ENCODE measurements around the gene BTN2A1. TPM values are rescaled to one million over a fixed set of nuclear protein-coding genes. Genes with fewer than 3 reads are reported as not detected.
"Not testable (repeated sequence)": the region's sequence is repeated elsewhere in the genome, so short reads cannot be mapped to it uniquely, and the experiment has no call there.

The BTN2A1 gene
- total and polyA plus RNA-seq, 7 donors: 4.4 to 25.5 (median 18.2) TPM

- no peak for TF ChIP-seq CTCF (IDR thresholded peaks at IDR 0.05)
- no peak for TF ChIP-seq EP300 (IDR thresholded peaks at IDR 0.05)
- TF ChIP-seq POLR2A (IDR thresholded peaks at IDR 0.05): no peak
- no peak for TF ChIP-seq POLR2AphosphoS5 (IDR thresholded peaks at IDR 0.05)
- Histone ChIP-seq H3K4me1 (no peaks in the 10 kb centered on the region), H3K27me3 (no peaks in the 10 kb centered on the region), H3K9me3 (no peaks in the 10 kb centered on the region), H3K27ac (no peak overlapping the region), H3K36me3 (peaks cover 0 to 31% (median 4%) of the 10 kb centered on the region in 4 donors), H3K4me3 (no peak overlapping the region)
- intact Hi-C loops (cut with DNase I): no loop called here
- DNase-seq: no peak
- WGBS, 2 donors: 91 to 92% methylated on average over 3 of the region's 3 CpGs
Measured at GRCh38 chr6:26414281-26414680, 43.5 kb upstream of the BTN2A1 start.

GRCh38 chr6:26415036-26415614 lies 42.6 kb upstream of the BTN2A1 start:
- Histone ChIP-seq H3K4me1 (peaks cover 0 to under 1% (median 0%) of the 10 kb centered on the region in 4 donors), H3K36me3 (peaks cover 0 to 23% (median 4%) of the 10 kb centered on the region in 4 donors)
- 82 to 84% methylated on average over 1 of the region's 1 CpG for WGBS, 2 donors

GRCh38 chr6:26415791-26416190 lies 42.0 kb upstream of the BTN2A1 start:
- no peak for DNase-seq

More at GRCh38 chr6:26415036-26415614, 42.6 kb upstream of the BTN2A1 start:
- no peak overlapping the region for H3K27ac ChIP-seq
- DNase-seq: no peak
- no peak overlapping the region for H3K4me3 ChIP-seq
- H3K9me3 ChIP-seq: no peaks in the 10 kb centered on the region
- intact Hi-C loops (cut with DNase I): no loop called here
- TF ChIP-seq CTCF (IDR thresholded peaks at IDR 0.05) (no peak), POLR2AphosphoS5 (IDR thresholded peaks at IDR 0.05) (no peak), POLR2A (IDR thresholded peaks at IDR 0.05) (no peak), EP300 (IDR thresholded peaks at IDR 0.05) (no peak)
- no peaks in the 10 kb centered on the region for H3K27me3 ChIP-seq

GRCh38 chr6:26416288-26416687 lies 41.5 kb upstream of the BTN2A1 start:
- Histone ChIP-seq H3K27me3 (no peaks in the 10 kb centered on the region), H3K27ac (no peak overlapping the region), H3K4me1 (peaks cover 0 to 8% (median 7%) of the 10 kb centered on the region in 4 donors), H3K9me3 (no peaks in the 10 kb centered on the region), H3K4me3 (no peak overlapping the region), H3K36me3 (peaks cover 0 to 16% (median 4%) of the 10 kb centered on the region in 4 donors)
- no peak for TF ChIP-seq POLR2AphosphoS5 (IDR thresholded peaks at IDR 0.05)
- TF ChIP-seq CTCF (IDR thresholded peaks at IDR 0.05): no peak
- TF ChIP-seq EP300 (IDR thresholded peaks at IDR 0.05): no peak
- TF ChIP-seq POLR2A (IDR thresholded peaks at IDR 0.05): no peak
- intact Hi-C loops (cut with DNase I): no loop called here
- WGBS, 2 donors: 98% methylated on average over 1 of the region's 1 CpG
- no peak for DNase-seq

More at GRCh38 chr6:26415791-26416190, 42.0 kb upstream of the BTN2A1 start:
- TF ChIP-seq POLR2A (IDR thresholded peaks at IDR 0.05) (no peak), POLR2AphosphoS5 (IDR thresholded peaks at IDR 0.05) (no peak), CTCF (IDR thresholded peaks at IDR 0.05) (no peak), EP300 (IDR thresholded peaks at IDR 0.05) (no peak)
- Histone ChIP-seq H3K4me3 (no peak overlapping the region), H3K36me3 (peaks cover 0 to 21% (median 4%) of the 10 kb centered on the region in 4 donors), H3K9me3 (no peaks in the 10 kb centered on the region), H3K4me1 (peaks cover 0 to 7% (median 5%) of the 10 kb centered on the region in 4 donors), H3K27me3 (no peaks in the 10 kb centered on the region), H3K27ac (no peak overlapping the region)
- 94 to 95% methylated on average over 2 of the region's 2 CpGs for WGBS, 2 donors
- intact Hi-C loops (cut with DNase I): no loop called here

- WGBS, 2 donors: 95 to 97% methylated on average over 2 of the region's 2 CpGs
- intact Hi-C loops (cut with DNase I); H3K36me3 ChIP-seq; DNase-seq; H3K27ac ChIP-seq; H3K27me3 ChIP-seq; H3K4me3 ChIP-seq; H3K9me3 ChIP-seq: not testable (repeated sequence)
- peaks cover 0 to 22% (median 18%) of the 10 kb centered on the region in 4 donors for H3K4me1 ChIP-seq
Measured at GRCh38 chr6:26418077-26418476, 39.7 kb upstream of the BTN2A1 start.

- WGBS, 2 donors: 98 to 100% methylated on average over 3 of the region's 3 CpGs
- H3K4me1 ChIP-seq: peaks cover 0 to 29% (median 20%) of the 10 kb centered on the region in 4 donors
- intact Hi-C loops (cut with DNase I); H3K9me3 ChIP-seq; H3K4me3 ChIP-seq; H3K36me3 ChIP-seq; DNase-seq; H3K27ac ChIP-seq; H3K27me3 ChIP-seq: not testable (repeated sequence)
Measured at GRCh38 chr6:26418795-26419194, 39.0 kb upstream of the BTN2A1 start.

Data from sigmoid colon (tissue), 7 donors.